Measurements from ENCODE around the gene KPNB1.

- TF ChIP-seq CTCF (IDR thresholded peaks at IDR 0.05) = no peak
- TF ChIP-seq POLR2A (IDR thresholded peaks at IDR 0.05) = no peak
Measured at GRCh38 chr17:47729476-47729875, 79.8 kb downstream of the KPNB1 start.
